ENCODE measurements around the gene ANKRD50.

DNA sequence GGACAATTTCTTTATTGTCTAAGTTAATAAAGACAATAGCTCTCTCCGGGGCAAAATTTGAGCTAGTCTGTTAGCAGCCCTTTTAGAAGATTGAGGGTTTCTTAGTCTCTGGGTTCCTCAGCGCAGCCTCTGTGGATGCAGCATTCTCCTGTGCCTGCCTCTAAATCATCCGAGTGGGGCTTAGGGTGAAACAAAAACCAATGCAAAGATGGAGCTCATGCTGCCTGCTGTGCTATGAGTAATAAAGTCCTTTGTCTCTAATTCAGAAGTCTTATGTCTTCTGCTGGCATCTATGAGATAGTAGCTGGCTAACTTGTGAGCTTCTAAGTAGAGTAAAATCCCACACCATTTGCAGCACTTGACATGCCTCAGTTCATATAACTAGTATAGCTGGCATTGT is 67.9 kb downstream of the ANKRD50 start:
- TF ChIP-seq POLR2A (IDR thresholded peaks at IDR 0.05), result no peak
- TF ChIP-seq, protein P1, sequence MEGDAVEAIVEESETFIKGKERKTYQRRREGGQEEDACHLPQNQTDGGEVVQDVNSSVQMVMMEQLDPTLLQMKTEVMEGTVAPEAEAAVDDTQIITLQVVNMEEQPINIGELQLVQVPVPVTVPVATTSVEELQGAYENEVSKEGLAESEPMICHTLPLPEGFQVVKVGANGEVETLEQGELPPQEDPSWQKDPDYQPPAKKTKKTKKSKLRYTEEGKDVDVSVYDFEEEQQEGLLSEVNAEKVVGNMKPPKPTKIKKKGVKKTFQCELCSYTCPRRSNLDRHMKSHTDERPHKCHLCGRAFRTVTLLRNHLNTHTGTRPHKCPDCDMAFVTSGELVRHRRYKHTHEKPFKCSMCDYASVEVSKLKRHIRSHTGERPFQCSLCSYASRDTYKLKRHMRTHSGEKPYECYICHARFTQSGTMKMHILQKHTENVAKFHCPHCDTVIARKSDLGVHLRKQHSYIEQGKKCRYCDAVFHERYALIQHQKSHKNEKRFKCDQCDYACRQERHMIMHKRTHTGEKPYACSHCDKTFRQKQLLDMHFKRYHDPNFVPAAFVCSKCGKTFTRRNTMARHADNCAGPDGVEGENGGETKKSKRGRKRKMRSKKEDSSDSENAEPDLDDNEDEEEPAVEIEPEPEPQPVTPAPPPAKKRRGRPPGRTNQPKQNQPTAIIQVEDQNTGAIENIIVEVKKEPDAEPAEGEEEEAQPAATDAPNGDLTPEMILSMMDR (IDR thresholded peaks at IDR 0.05), result no peak
